Adipocyte (in vitro differentiated cells): ENCODE results near the gene CYP4B1.

ENCODE experiments used
- DNase-seq: peaks from one replicate; pipeline ENCODE4 v3.0.0-alpha.2; 2015; ENCODE audit warnings: low read depth
- H3K27me3 ChIP-seq: replicated peaks from 2 replicates; pipeline ENCODE4 v1.7.0; 2013; ENCODE audit warnings: mild to moderate bottlenecking, low read length, moderate library complexity; ENCODE audit not compliant: control insufficient read depth, insufficient read depth
- H3K36me3 ChIP-seq: 2 replicates; pipeline ENCODE4 v1.7.0; 2013; ENCODE audit warnings: low read length, mild to moderate bottlenecking, moderate library complexity; ENCODE audit not compliant: control insufficient read depth, insufficient read depth, severe bottlenecking
- H3K4me1 ChIP-seq: 2 replicates; pipeline ENCODE4 v1.7.0; 2013; ENCODE audit warnings: mild to moderate bottlenecking, low read length, moderate library complexity; ENCODE audit not compliant: control insufficient read depth, insufficient read depth
- H3K4me3 ChIP-seq: 2 replicates; pipeline ENCODE4 v1.7.0; 2013; ENCODE audit warnings: mild to moderate bottlenecking, low read length, moderate library complexity
- H3K9ac ChIP-seq: 2 replicates; pipeline ENCODE4 v1.7.0; 2013; ENCODE audit warnings: mild to moderate bottlenecking, low read length, moderate library complexity
- H3K9me3 ChIP-seq: 2 replicates; pipeline ENCODE4 v1.7.0; 2013; ENCODE audit warnings: mild to moderate bottlenecking, low read length, moderate library complexity; ENCODE audit not compliant: control insufficient read depth

CYP4B1 gene

GRCh38 chr1:46797696-46798470, 963 bp upstream of the CYP4B1 start:
- Histone ChIP-seq H3K9ac (no peak overlapping the region), H3K36me3 (no peaks in the 10 kb centered on the region), H3K4me3 (no peak overlapping the region), H3K4me1 (peaks cover 6% of the 10 kb centered on the region), H3K27me3 (peaks cover 5% of the 10 kb centered on the region), H3K9me3 (no peaks in the 10 kb centered on the region)
- no peak for DNase-seq

GRCh38 chr1:46800742-46801141, 1.9 kb downstream of the CYP4B1 start:
- peaks cover 5% of the 10 kb centered on the region for H3K27me3 ChIP-seq
- no peaks in the 10 kb centered on the region for H3K36me3 ChIP-seq
- DNase-seq = no peak
- no peak overlapping the region for H3K9ac ChIP-seq
- no peaks in the 10 kb centered on the region for H3K9me3 ChIP-seq
- H3K4me1 ChIP-seq = peaks cover 28% of the 10 kb centered on the region
- no peak overlapping the region for H3K4me3 ChIP-seq

DNA sequence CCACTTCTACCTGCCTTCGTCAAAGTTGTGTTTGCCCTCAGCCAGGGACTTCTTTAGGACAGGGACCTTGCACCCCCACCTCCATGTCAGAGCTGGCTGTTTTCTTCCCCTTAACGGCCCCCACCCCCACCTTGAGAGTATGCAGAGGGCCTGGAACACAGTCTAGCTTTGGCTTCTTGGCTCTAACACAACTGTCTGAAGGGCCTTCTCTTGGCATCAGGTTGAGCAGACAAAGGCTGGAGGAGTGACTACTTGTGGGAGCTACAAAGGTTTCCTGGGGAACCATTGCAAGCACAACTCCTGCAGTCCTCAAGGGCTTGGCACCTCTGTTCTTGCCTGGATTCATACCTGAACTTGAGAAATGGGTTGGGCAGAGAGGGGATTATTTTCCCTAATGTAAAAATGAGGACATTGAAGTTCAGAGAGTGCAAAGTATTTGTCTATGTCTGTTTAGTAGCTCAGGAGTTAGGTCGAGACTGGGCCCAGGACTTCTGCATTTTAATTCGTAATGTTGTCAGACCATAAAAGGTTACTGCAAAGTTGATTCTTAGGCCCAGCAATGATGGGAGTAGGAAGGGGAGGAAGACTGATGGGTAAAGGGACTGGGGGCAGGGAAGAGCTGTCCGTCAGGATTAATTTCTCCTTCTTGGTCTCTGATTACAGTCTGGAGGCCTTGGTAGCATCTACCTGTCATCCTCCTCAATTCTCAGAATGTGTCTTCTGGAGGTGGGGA, 2.6 kb downstream of the CYP4B1 start:
- H3K36me3 ChIP-seq = no peaks in the 10 kb centered on the region
- H3K9ac ChIP-seq = no peak overlapping the region
- H3K27me3 ChIP-seq = peaks cover 5% of the 10 kb centered on the region
- no peaks in the 10 kb centered on the region for H3K9me3 ChIP-seq
- DNase-seq = no peak
- H3K4me1 ChIP-seq = peaks cover 35% of the 10 kb centered on the region
- H3K4me3 ChIP-seq = no peak overlapping the region

- Histone ChIP-seq H3K4me1 (peaks cover 41% of the 10 kb centered on the region), H3K27me3 (peaks cover 5% of the 10 kb centered on the region), H3K36me3 (no peaks in the 10 kb centered on the region), H3K9me3 (no peaks in the 10 kb centered on the region), H3K9ac (no peak overlapping the region), H3K4me3 (no peak overlapping the region)
- DNase-seq = no peak
Measured at GRCh38 chr1:46802081-46802480, 3.2 kb downstream of the CYP4B1 start.

DNA sequence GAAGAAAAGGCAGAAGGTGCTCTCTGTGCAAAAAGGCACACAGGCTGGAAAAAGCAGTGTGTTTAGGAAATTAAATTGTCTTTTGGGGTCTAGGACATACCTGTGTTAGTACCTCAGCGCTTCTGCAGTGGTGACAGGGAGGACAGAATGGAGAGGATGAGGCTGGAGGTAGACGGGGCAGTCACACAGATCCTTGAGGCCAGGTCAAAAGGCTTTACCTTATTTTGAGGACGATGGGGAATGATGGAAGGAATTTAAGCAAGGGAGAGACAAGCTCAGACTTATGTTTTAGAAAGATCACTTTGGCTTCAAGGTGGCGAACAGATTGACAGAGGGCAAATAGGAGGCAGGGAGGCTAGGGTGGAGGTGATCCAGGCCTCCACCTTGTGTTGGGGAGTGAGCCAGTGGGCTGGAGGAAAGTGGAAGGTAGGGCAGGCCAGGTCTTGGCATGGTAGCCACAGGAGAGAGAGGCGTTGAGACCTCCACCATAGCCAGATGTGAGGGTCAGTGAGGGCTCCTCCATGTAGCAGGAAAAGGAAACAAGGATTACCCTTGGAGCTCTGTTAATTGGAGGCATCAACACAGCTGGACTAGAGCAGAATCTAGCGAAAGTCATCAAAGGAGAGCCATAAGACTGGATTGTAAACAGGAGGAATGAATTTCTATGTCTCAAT, 4.2 kb downstream of the CYP4B1 start:
- no peak overlapping the region for H3K4me3 ChIP-seq
- H3K4me1 ChIP-seq = peaks cover 50% of the 10 kb centered on the region
- no peaks in the 10 kb centered on the region for H3K9me3 ChIP-seq

DNA sequence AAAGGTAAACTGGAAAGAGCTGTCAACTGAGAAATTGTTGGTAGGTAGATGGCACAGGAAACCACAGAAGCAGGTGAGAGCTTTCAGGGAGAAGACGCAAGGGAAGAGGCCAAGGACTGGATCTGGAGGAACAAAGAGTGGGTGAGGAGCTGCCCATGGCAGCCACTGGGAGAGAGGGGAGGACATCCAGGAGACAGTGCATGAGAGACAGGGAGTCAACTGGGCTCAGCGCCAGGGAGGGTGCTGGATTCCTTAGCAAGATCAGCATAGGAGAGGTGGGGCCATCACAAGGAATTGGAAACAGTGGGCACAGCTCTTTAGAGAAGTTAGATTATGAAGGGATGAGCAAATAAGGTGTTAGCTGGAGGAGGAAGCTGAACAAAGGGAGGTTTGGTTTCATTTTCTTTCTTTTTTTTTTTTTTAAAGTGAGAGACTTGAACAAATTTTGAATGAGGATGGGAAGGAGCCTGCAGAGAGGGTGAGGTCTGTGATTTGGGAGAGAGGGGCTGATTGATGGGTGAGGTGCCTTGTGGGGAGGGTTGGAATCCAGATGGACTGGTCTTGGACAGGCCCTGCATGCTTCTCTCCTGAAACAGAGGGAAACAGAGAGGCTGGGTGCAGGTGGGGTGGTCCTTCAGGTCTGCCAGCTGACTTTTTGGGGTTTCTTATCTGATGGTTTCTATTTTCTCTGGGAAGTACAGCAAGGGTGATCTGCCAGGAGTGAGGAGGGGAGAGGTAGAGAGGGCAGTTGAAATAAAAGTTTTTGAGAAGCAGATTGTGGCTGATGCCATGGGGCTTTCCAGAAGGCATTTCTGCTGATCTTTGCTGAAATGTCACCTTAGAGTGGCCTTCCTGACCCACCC, 5.4 kb downstream of the CYP4B1 start:
- DNase-seq = no peak
- Histone ChIP-seq H3K36me3 (no peaks in the 10 kb centered on the region), H3K9me3 (no peaks in the 10 kb centered on the region), H3K27me3 (peaks cover 5% of the 10 kb centered on the region), H3K4me3 (peak overlapping the region; percentile 33), H3K4me1 (peaks cover 44% of the 10 kb centered on the region), H3K9ac (peak overlapping the region; percentile 43)

More for the DNA sequence above, 4.2 kb downstream of the CYP4B1 start:
- DNase-seq = no peak
- Histone ChIP-seq H3K36me3 (no peaks in the 10 kb centered on the region), H3K27me3 (peaks cover 5% of the 10 kb centered on the region), H3K9ac (no peak overlapping the region)

GRCh38 chr1:46804926-46805325, 6.1 kb downstream of the CYP4B1 start:
- H3K9me3 ChIP-seq = no peaks in the 10 kb centered on the region

GRCh38 chr1:46805755-46806154, 6.9 kb downstream of the CYP4B1 start:
- no peaks in the 10 kb centered on the region for H3K9me3 ChIP-seq
- no peak for DNase-seq
- H3K4me3 ChIP-seq = peak overlapping the region; percentile 61
- H3K4me1 ChIP-seq = peaks cover 44% of the 10 kb centered on the region
- H3K27me3 ChIP-seq = peaks cover 5% of the 10 kb centered on the region
- H3K9ac ChIP-seq = peak overlapping the region; percentile 79
- H3K36me3 ChIP-seq = no peaks in the 10 kb centered on the region

More at GRCh38 chr1:46804926-46805325, 6.1 kb downstream of the CYP4B1 start:
- Histone ChIP-seq H3K4me1 (peaks cover 44% of the 10 kb centered on the region), H3K4me3 (peak overlapping the region; percentile 61), H3K27me3 (peaks cover 5% of the 10 kb centered on the region), H3K36me3 (no peaks in the 10 kb centered on the region), H3K9ac (peak overlapping the region; percentile 43)
- DNase-seq = no peak

DNA sequence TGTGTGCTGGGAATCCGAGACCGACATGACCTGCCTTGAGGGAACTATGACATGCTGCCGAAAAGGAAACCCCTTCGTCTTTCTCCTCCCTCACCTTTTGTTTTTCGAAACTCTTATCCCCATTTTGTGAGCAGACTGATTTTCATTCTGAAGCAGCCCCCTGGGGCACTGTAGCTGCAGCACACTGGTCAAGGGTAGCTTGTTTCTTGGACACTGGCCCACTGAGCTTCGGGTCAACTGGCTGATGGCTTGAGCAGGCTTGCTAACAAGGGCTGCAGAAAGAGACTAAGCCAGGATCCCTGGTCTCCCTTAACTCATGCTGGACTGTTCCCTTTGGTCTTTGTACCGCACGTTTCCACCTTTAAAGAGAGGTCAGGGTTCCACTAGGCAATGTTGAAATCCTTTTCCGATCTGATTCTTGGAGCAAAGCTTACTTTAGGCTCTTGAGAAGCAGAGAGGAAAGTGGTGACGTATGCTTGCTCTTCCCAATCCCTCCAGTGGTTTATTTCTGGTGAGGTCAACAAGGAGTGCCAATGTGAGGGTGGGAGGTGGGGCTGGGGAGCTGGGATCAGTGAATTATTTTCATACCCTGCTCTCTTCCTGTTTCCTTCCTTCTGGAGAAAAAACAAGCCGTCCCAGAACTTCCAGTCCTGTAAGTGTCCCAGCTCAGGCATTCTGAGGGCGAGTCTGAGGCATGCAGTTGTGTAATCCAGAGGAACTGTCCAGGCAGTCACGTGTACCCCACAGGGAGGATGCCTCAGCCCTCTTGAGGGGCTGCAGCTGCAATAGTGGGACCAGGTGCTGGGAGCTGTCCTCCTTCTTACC, 7.6 kb downstream of the CYP4B1 start:
- peaks cover 44% of the 10 kb centered on the region for H3K4me1 ChIP-seq
- H3K36me3 ChIP-seq = no peaks in the 10 kb centered on the region
- DNase-seq = peak; percentile 8
- H3K9ac ChIP-seq = peak overlapping the region; percentile 79
- H3K27me3 ChIP-seq = no peaks in the 10 kb centered on the region
- H3K9me3 ChIP-seq = no peaks in the 10 kb centered on the region
- peak overlapping the region; percentile 61 for H3K4me3 ChIP-seq
